Right lobe of liver (tissue), 6 donors: ENCODE results near the gene PNRC1. TPM values are rescaled to one million over a fixed set of nuclear protein-coding genes. Genes with fewer than 3 reads are reported as not detected.

Experiments
- ATAC-seq, 4 donors: fragments of 200-7000 bp; cut with Tn5 transposase; one replicate each; pipeline ENCODE4 v1.9.1; 2020; ENCODE audit warnings: mild to moderate bottlenecking in 4 of 4, moderate library complexity in 4 of 4
- DNase-seq, 3 donors: peaks; one replicate each; pipeline ENCODE4 v3.0.0-alpha.2; 2020
- H3K27ac ChIP-seq, 3 donors: fragments of 200-600 bp; one replicate each; pipeline ENCODE4 v1.8.0; 2022
- H3K27me3 ChIP-seq, 2 donors: fragments of 200-600 bp; one replicate each; pipeline ENCODE4 v1.8.0; 2022
- H3K36me3 ChIP-seq, 4 donors: fragments of 200-600 bp; sonication (generic) in 1 of 4; one replicate each; pipeline versions ENCODE4 v1.5.1 to v1.8.0; 2017 to 2022; ENCODE audit warnings: control low read depth in 1 of 4
- H3K4me1 ChIP-seq, 4 donors: fragments of 200-600 bp; sonication (generic) in 1 of 4; one replicate each; pipeline versions ENCODE4 v1.5.1 to v1.8.0; 2017 to 2022; ENCODE audit warnings: control low read depth in 1 of 4
- H3K4me3 ChIP-seq, 3 donors: fragments of 200-600 bp; one replicate each; pipeline ENCODE4 v1.8.0; 2022
- H3K9me3 ChIP-seq, 4 donors: fragments of 200-600 bp; sonication (generic) in 1 of 4; one replicate each; pipeline versions ENCODE4 v1.5.1 to v1.8.0; 2017 to 2022; ENCODE audit warnings: control low read depth in 1 of 4
- POLR2A ChIP-seq: fragments of 450-650 bp; IDR thresholded peaks from one replicate; pipeline ENCODE4 v1.6.1; 2017; ENCODE audit warnings: antibody characterized with exemption, mild to moderate bottlenecking
- WGBS: methylation state at CpG from one replicate; pipeline ENCODE4 v1.1.6; 2018; ENCODE audit warnings: low coverage, low lambda C conversion rate; ENCODE audit not compliant: insufficient coverage; ENCODE audit errors: missing lambda C conversion rate; 5-methylcytosine and 5-hydroxymethylcytosine counted together
- intact Hi-C, 2 donors: fragments of 100-400 bp; cut with DNase I; formaldehyde crosslinking; loops; one replicate each; pipeline versions ENCODE4 v1.11.2 to v1.14.1; 2022
- small RNA-seq, 2 experiments: library from RNA; depleted of rRNA; stranded (forward); fragments of <200 nt; gene quantifications; one replicate each; pipeline ENCODE3, GENCODE V24; 2016
- total RNA-seq, 6 experiments: library from RNA; depleted of rRNA in 2 of 6; stranded (reverse); fragments of >200 nt in 2 of 6; fragmentation: NEBNext Ultra II Directional in 3 of 6; extraction: Animal tissue kit (Norgen Biotek cat#: 25700) in 3 of 6; gene quantifications; one replicate each; pipeline versions ENCODE4 v1.1.0 to v1.2.4, GENCODE V29; 2016 to 2023
- TF ChIP-seq, protein P1 (sequence below), 4 donors: fragments of 200-600 bp in 3 of 4; fragments of 450-650 bp in 1 of 4; IDR thresholded peaks; one replicate each; pipeline versions ENCODE4 v1.5.1 to v1.8.0; 2016 to 2022; ENCODE audit warnings: antibody characterized with exemption in 4 of 4, mild to moderate bottlenecking in 2 of 4
- donor health status: DM: no; HTN: yes; CAD: no.
- donor health status: DM: no; HTN: no; CAD: no.
- donor health status: DM: no; HTN: no; CAD: no.
- donor health status: DM: no; HTN: yes; CAD: no.
- donor health status: DM: no; HTN: yes; CAD: no.

The PNRC1 gene
- total RNA-seq, 6 experiments from 2014 or later: 55.4 to 182 (median 105) TPM

DNA sequence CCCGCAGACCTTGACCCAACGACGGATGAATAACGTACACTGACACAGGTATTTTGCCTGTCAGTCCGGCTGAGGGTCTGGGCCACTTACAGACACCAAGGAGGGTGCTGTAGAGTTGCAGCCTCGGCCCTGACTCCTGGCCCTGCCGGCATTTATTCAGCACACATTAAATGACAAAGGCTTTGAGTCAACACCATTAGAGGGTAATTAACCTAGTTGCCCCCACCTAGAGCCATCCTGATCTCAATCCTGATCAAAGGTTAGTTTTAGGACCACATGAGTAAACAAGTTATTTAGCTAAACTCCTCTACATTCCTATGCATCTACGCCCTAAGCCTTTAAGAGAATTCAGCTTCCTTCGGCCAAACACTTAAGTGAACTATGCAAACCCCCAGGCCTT, 53.4 kb downstream of the PNRC1 start:
- H3K27ac ChIP-seq: no peak overlapping the region
- DNase-seq (no peak), ATAC-seq (no peak)
- WGBS: 88% methylated on average over 8 of the region's 9 CpGs
- H3K9me3 ChIP-seq: no peaks in the 10 kb centered on the region
- H3K4me1 ChIP-seq: no peaks in the 10 kb centered on the region
- intact Hi-C loops: no loop called here
- no peak overlapping the region for H3K4me3 ChIP-seq
- no peaks in the 10 kb centered on the region for H3K36me3 ChIP-seq
- H3K27me3 ChIP-seq: no peaks in the 10 kb centered on the region
- TF ChIP-seq POLR2A: no peak
- TF ChIP-seq, protein P1, sequence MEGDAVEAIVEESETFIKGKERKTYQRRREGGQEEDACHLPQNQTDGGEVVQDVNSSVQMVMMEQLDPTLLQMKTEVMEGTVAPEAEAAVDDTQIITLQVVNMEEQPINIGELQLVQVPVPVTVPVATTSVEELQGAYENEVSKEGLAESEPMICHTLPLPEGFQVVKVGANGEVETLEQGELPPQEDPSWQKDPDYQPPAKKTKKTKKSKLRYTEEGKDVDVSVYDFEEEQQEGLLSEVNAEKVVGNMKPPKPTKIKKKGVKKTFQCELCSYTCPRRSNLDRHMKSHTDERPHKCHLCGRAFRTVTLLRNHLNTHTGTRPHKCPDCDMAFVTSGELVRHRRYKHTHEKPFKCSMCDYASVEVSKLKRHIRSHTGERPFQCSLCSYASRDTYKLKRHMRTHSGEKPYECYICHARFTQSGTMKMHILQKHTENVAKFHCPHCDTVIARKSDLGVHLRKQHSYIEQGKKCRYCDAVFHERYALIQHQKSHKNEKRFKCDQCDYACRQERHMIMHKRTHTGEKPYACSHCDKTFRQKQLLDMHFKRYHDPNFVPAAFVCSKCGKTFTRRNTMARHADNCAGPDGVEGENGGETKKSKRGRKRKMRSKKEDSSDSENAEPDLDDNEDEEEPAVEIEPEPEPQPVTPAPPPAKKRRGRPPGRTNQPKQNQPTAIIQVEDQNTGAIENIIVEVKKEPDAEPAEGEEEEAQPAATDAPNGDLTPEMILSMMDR (IDR thresholded peaks at IDR 0.05): no peak

DNA sequence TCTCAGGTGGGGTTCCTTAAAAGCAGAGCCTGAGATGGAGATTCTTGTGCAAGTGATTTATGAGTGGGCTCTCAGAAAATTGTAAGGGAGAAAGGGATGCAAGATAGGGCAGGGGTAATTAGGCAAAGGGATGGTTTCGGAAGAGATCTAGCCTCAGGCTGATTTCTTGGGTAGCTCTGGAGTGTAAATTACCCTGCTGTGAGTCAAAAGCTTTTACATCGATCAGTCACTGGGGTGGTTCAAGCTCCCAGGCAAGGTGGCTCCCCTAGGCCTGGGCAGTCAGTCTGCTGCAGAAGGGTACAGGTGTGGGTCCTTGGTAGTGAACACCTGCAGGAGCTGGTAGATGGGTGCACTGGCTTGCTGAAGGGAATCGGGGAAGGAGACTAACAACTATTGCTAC, 54.2 kb downstream of the PNRC1 start:
- ATAC-seq (no peak), DNase-seq (no peak)
- TF ChIP-seq, protein P1 (IDR thresholded peaks at IDR 0.05): no peak
- TF ChIP-seq POLR2A: no peak
- no peaks in the 10 kb centered on the region for H3K27me3 ChIP-seq
- H3K36me3 ChIP-seq: no peaks in the 10 kb centered on the region
- H3K4me1 ChIP-seq: peaks cover 0 to 4% (median under 1%) of the 10 kb centered on the region in 4 donors
- no peaks in the 10 kb centered on the region for H3K9me3 ChIP-seq
- intact Hi-C loops: no loop called here
- WGBS: 81% methylated on average over 3 of the region's 3 CpGs
- no peak overlapping the region for H3K27ac ChIP-seq
- no peak overlapping the region for H3K4me3 ChIP-seq

Small RNAs within 50 kb of the gene (small RNA-seq; reads per million reads assigned to genes)
- gene RN7SL336P: 0 reads per million in 2 experiments
- 0.26 to 0.77 reads per million in 2 experiments for gene RNU2-61P

Other genes with a start within 250 kb of the PNRC1 start
- gene RNGTT, start 117.1 kb upstream of the PNRC1 start, total RNA-seq: 10 to 100 TPM in 2 of 6 experiments, 1 to 10 TPM in 4; 5.7 to 11.2 (median 6.5) TPM
- gene SRSF12, start 37.3 kb downstream of the PNRC1 start, total RNA-seq: under 1 TPM in 4 of 6 experiments, not detected in 2; 0.22 to 0.78 (median 0.40) TPM
- gene PM20D2, start 65.3 kb downstream of the PNRC1 start, total RNA-seq: 1 to 10 TPM; 2.4 to 6.1 (median 4.5) TPM
- not detected for gene GABRR1, start 136.6 kb downstream of the PNRC1 start, total RNA-seq
- 1 to 10 TPM in 1 of 6 experiments, under 1 TPM in 5; 0.20 to 1.2 (median 0.56) TPM for gene GABRR2, start 234.5 kb downstream of the PNRC1 start, total RNA-seq